ENCODE data around the gene TUBA3E.
"Not testable (repeated sequence)": the region's sequence is repeated elsewhere in the genome, so short reads cannot be mapped to it uniquely, and the experiment has no call there.

Gene TUBA3E

GRCh38 chr2:130228467-130229160 is 30.4 kb upstream of the TUBA3E start:
- H3K9me3 ChIP-seq (ENCODE audit: insufficient read depth, low read length); H3K4me3 ChIP-seq (ENCODE audit: insufficient read length, low read depth); H3K4me1 ChIP-seq (ENCODE audit: insufficient read depth, insufficient read length); H3K27me3 ChIP-seq (ENCODE audit: insufficient read depth, insufficient read length); DNase-seq (ENCODE audit: low read depth, low spot score); H3K36me3 ChIP-seq (ENCODE audit: insufficient read depth, insufficient read length, low read length); H3K9ac ChIP-seq (ENCODE audit: insufficient read length, low read depth): not testable (repeated sequence)

DNA sequence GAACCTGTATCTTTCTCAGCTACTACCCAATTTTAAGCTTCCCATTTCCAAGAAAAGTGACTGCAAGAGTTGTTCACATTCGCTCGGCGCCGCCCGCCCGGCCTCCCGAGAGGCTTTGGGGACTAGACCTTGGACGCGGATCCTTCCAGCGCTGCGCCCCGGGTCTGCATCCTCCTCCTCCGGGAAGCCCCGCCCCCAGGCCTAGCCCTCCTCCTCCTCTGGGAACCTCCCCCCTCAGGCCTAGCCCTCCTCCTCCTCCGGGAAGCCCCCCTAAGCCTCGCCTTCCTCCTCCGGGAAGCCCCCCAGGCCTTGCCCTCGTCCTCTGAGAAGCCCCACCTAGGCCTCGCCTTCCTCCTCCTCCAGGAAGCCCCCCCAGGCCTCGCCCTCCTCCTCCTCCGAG is 29.8 kb upstream of the TUBA3E start:
- H3K27me3 ChIP-seq (ENCODE audit: insufficient read depth, insufficient read length); H3K9me3 ChIP-seq (ENCODE audit: insufficient read depth, low read length); H3K9ac ChIP-seq (ENCODE audit: insufficient read length, low read depth); H3K4me1 ChIP-seq (ENCODE audit: insufficient read depth, insufficient read length); H3K36me3 ChIP-seq (ENCODE audit: insufficient read depth, insufficient read length, low read length); DNase-seq (ENCODE audit: low read depth, low spot score); H3K4me3 ChIP-seq (ENCODE audit: insufficient read length, low read depth): not testable (repeated sequence)

DNA sequence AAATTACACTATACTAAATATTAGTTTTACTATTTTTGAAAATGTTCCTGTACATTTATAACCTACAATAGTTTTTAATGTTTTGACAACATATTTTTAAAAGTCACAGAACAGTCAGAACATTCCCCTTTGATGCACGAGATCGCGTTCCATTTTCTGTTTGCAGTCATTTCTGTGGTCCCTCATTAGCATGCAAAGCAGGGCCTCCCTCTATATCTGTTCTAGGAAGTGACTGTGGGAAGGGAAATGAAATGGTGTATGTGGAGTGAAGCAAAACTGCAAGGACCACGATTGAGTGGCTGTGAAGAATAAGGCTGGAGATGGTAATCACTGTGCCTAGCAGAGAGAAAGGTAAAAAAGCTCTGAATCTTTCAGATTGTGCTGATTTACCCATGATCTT is 24.3 kb upstream of the TUBA3E start:
- not testable (repeated sequence) for H3K27me3 ChIP-seq (ENCODE audit: insufficient read depth, insufficient read length); H3K36me3 ChIP-seq (ENCODE audit: insufficient read depth, insufficient read length, low read length); DNase-seq (ENCODE audit: low read depth, low spot score); H3K4me1 ChIP-seq (ENCODE audit: insufficient read depth, insufficient read length); H3K9me3 ChIP-seq (ENCODE audit: insufficient read depth, low read length); H3K9ac ChIP-seq (ENCODE audit: insufficient read length, low read depth); H3K4me3 ChIP-seq (ENCODE audit: insufficient read length, low read depth)

GRCh38 chr2:130220505-130220904 is 22.3 kb upstream of the TUBA3E start:
- not testable (repeated sequence) for H3K9me3 ChIP-seq (ENCODE audit: insufficient read depth, low read length); H3K9ac ChIP-seq (ENCODE audit: insufficient read length, low read depth); H3K36me3 ChIP-seq (ENCODE audit: insufficient read depth, insufficient read length, low read length); H3K4me1 ChIP-seq (ENCODE audit: insufficient read depth, insufficient read length); H3K27me3 ChIP-seq (ENCODE audit: insufficient read depth, insufficient read length); H3K4me3 ChIP-seq (ENCODE audit: insufficient read length, low read depth); DNase-seq (ENCODE audit: low read depth, low spot score)

GRCh38 chr2:130219147-130219546 is 20.9 kb upstream of the TUBA3E start:
- not testable (repeated sequence) for H3K36me3 ChIP-seq (ENCODE audit: insufficient read depth, insufficient read length, low read length); H3K4me3 ChIP-seq (ENCODE audit: insufficient read length, low read depth); H3K27me3 ChIP-seq (ENCODE audit: insufficient read depth, insufficient read length); DNase-seq (ENCODE audit: low read depth, low spot score); H3K9me3 ChIP-seq (ENCODE audit: insufficient read depth, low read length); H3K9ac ChIP-seq (ENCODE audit: insufficient read length, low read depth); H3K4me1 ChIP-seq (ENCODE audit: insufficient read depth, insufficient read length)

DNA sequence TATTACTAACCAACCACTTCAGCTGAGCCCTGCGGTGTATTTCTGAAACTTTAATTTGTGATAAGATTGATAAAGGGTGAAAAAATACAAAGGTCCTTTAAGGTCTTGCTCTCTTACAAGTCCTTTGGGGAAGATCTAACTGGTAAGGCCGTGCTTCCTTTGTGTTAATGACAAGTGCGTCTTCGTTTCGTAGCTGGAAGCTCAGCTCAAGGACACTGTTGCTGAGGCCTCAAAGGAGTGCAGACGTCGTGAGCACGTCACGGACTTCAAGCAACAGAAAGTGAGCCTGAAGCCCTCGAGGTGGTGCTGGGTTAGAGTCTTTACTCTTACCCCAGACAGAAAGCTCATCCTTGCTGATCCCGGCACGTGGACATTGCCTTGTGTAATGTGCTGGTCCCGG is 8.8 kb upstream of the TUBA3E start:
- H3K27me3 ChIP-seq (ENCODE audit: insufficient read depth, insufficient read length); DNase-seq (ENCODE audit: low read depth, low spot score); H3K4me1 ChIP-seq (ENCODE audit: insufficient read depth, insufficient read length); H3K4me3 ChIP-seq (ENCODE audit: insufficient read length, low read depth); H3K9ac ChIP-seq (ENCODE audit: insufficient read length, low read depth); H3K9me3 ChIP-seq (ENCODE audit: insufficient read depth, low read length); H3K36me3 ChIP-seq (ENCODE audit: insufficient read depth, insufficient read length, low read length): not testable (repeated sequence)

- H3K9ac ChIP-seq (ENCODE audit: insufficient read length, low read depth); H3K36me3 ChIP-seq (ENCODE audit: insufficient read depth, insufficient read length, low read length); H3K27me3 ChIP-seq (ENCODE audit: insufficient read depth, insufficient read length); H3K4me1 ChIP-seq (ENCODE audit: insufficient read depth, insufficient read length); DNase-seq (ENCODE audit: low read depth, low spot score); H3K4me3 ChIP-seq (ENCODE audit: insufficient read length, low read depth); H3K9me3 ChIP-seq (ENCODE audit: insufficient read depth, low read length): not testable (repeated sequence)
Measured at GRCh38 chr2:130203150-130203549, 4.9 kb upstream of the TUBA3E start.

DNA sequence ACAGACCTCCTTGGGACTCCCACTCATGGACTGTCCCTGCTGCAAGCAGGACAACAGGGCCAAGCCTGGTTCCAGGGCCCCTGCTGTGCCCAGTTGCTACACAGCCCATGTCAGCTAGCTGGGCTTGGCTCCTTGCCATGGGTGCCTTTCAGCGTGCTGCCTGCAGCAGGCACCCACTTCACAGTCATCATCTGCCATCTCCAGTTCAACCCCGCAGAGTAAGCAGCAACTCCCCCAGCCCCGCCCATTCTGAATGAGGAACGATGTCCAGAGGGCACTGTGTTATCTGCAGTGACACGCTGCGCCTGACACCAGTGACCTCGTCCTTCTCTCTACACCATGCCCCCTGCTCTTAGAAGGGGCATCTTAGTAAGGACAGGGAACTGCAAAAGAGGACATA is 4.3 kb upstream of the TUBA3E start:
- not testable (repeated sequence) for DNase-seq (ENCODE audit: low read depth, low spot score); H3K4me3 ChIP-seq (ENCODE audit: insufficient read length, low read depth); H3K9me3 ChIP-seq (ENCODE audit: insufficient read depth, low read length); H3K4me1 ChIP-seq (ENCODE audit: insufficient read depth, insufficient read length); H3K9ac ChIP-seq (ENCODE audit: insufficient read length, low read depth); H3K27me3 ChIP-seq (ENCODE audit: insufficient read depth, insufficient read length); H3K36me3 ChIP-seq (ENCODE audit: insufficient read depth, insufficient read length, low read length)

- DNase-seq (ENCODE audit: low read depth, low spot score); H3K27me3 ChIP-seq (ENCODE audit: insufficient read depth, insufficient read length); H3K9me3 ChIP-seq (ENCODE audit: insufficient read depth, low read length); H3K4me1 ChIP-seq (ENCODE audit: insufficient read depth, insufficient read length); H3K9ac ChIP-seq (ENCODE audit: insufficient read length, low read depth); H3K36me3 ChIP-seq (ENCODE audit: insufficient read depth, insufficient read length, low read length); H3K4me3 ChIP-seq (ENCODE audit: insufficient read length, low read depth): not testable (repeated sequence)
Measured at GRCh38 chr2:130196052-130196451, 2.2 kb downstream of the TUBA3E start.

GRCh38 chr2:130195089-130195635 is 3.1 kb downstream of the TUBA3E start:
- DNase-seq (ENCODE audit: low read depth, low spot score); H3K27me3 ChIP-seq (ENCODE audit: insufficient read depth, insufficient read length); H3K4me1 ChIP-seq (ENCODE audit: insufficient read depth, insufficient read length); H3K9ac ChIP-seq (ENCODE audit: insufficient read length, low read depth); H3K36me3 ChIP-seq (ENCODE audit: insufficient read depth, insufficient read length, low read length); H3K4me3 ChIP-seq (ENCODE audit: insufficient read length, low read depth); H3K9me3 ChIP-seq (ENCODE audit: insufficient read depth, low read length): not testable (repeated sequence)

DNA sequence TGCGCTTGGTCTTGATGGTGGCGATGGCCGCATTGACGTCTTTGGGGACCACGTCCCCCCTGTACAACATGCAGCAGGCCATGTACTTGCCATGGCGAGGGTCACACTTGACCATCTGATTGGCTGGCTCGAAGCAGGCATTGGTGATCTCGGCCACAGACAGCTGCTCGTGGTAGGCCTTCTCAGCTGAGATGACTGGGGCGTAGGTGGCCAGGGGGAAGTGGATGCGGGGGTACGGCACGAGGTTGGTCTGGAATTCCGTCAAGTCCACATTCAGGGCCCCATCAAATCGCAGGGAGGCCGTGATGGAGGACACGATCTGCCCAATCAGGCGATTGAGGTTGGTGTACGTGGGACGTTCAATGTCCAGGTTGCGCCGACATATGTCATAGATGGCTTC is 4.4 kb downstream of the TUBA3E start:
- not testable (repeated sequence) for H3K9ac ChIP-seq (ENCODE audit: insufficient read length, low read depth); H3K9me3 ChIP-seq (ENCODE audit: insufficient read depth, low read length); H3K36me3 ChIP-seq (ENCODE audit: insufficient read depth, insufficient read length, low read length); H3K4me1 ChIP-seq (ENCODE audit: insufficient read depth, insufficient read length); H3K4me3 ChIP-seq (ENCODE audit: insufficient read length, low read depth); DNase-seq (ENCODE audit: low read depth, low spot score); H3K27me3 ChIP-seq (ENCODE audit: insufficient read depth, insufficient read length)

DNA sequence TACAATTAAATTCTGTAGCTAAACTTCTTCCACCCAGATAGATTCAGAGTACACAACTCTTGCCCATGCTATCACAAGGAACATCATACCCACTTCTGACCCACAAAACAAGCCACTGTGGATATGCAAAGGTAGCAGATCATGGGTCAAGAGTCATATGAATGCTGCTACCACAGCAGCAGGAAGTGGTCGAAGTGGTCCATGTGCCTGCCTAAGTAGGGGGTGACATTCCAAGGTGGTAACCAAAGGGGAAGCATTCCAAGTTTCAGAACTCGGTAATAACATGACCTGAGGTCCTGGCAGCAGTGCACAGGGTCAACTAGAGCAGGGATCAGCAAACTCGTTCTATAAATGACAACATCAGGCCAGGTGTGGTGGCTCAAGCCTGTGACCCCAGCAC is 5.8 kb downstream of the TUBA3E start:
- DNase-seq (ENCODE audit: low read depth, low spot score); H3K27me3 ChIP-seq (ENCODE audit: insufficient read depth, insufficient read length); H3K4me1 ChIP-seq (ENCODE audit: insufficient read depth, insufficient read length); H3K9me3 ChIP-seq (ENCODE audit: insufficient read depth, low read length); H3K9ac ChIP-seq (ENCODE audit: insufficient read length, low read depth); H3K4me3 ChIP-seq (ENCODE audit: insufficient read length, low read depth): not testable (repeated sequence)
- H3K36me3 ChIP-seq (ENCODE audit: insufficient read depth, insufficient read length, low read length): peaks cover 12% of the 10 kb centered on the region
